Activated CD4-positive, alpha-beta memory T cell treated with anti-CD3 and anti-CD28 coated beads, Interleukin-2, amount 10 ng/mL, durations not matched to agents 7 days and 5 days (primary cell): ENCODE data around the gene SPATS2. TPM values are rescaled to one million over a fixed set of nuclear protein-coding genes. Genes with fewer than 3 reads are reported as not detected.

Experiments used
- CTCF ChIA-PET: fragments of 350-600 bp; sonication (Branson Sonifier 250); formaldehyde crosslinking; loops from one replicate; lab custom pipeline; 2021; ENCODE audit warnings: antibody characterized with exemption, inconsistent platforms; lab: Charles Lee
- POLR2A ChIA-PET: fragments of 350-600 bp; sonication (Branson Sonifier 250); formaldehyde crosslinking; loops from one replicate; lab custom pipeline; 2021; ENCODE audit warnings: antibody characterized with exemption; lab: Charles Lee
- DNase-seq: peaks from one replicate; pipeline ENCODE4 v3.0.0-alpha.2; 2020
- H3K27ac Mint-ChIP-seq: one replicate; pipeline ENCODE4 v1.8.0; 2021; ENCODE audit warnings: mild to moderate bottlenecking, mixed read lengths
- H3K27me3 Mint-ChIP-seq: one replicate; pipeline ENCODE4 v1.8.0; 2021; ENCODE audit warnings: mixed read lengths
- H3K36me3 Mint-ChIP-seq: one replicate; pipeline ENCODE4 v1.8.0; 2021; ENCODE audit warnings: low read depth, mixed read lengths
- H3K4me1 Mint-ChIP-seq: one replicate; pipeline ENCODE4 v1.8.0; 2021; ENCODE audit warnings: mixed read lengths
- H3K4me3 Mint-ChIP-seq: one replicate; pipeline ENCODE4 v1.8.0; 2021; ENCODE audit warnings: mild to moderate bottlenecking, mixed read lengths
- H3K9me3 Mint-ChIP-seq: one replicate; pipeline ENCODE4 v1.8.0; 2021; ENCODE audit warnings: mixed read lengths
- total RNA-seq, 2 experiments: library from RNA; stranded (reverse); gene quantifications; one replicate each; pipeline ENCODE4 v1.2.3, GENCODE V29; 2021

SPATS2 gene
- total RNA-seq, 2 experiments from 2014 or later, result 12.3 to 15.6 TPM

GRCh38 chr12:49552014-49552413, 184.8 kb downstream of the SPATS2 start:
- no peak for DNase-seq
- ChIA-PET POLR2A (interaction anchor here (0.9 to 9.5 kb wide), 2 partner anchors 13 to 29 kb away, joined by 3 to 76 read pairs; partner anchors contain the start of gene MCRS1), CTCF (interaction anchor here (0.6 to 3.6 kb wide), 5 partner anchors 12 to 194 kb away, joined by 3 to 23 read pairs (median 4); partner anchors contain the start of gene MCRS1)
- Mint-ChIP-seq H3K9me3 (no peaks in the 10 kb centered on the region), H3K27me3 (peaks cover 43% of the 10 kb centered on the region), H3K36me3 (no peaks in the 10 kb centered on the region), H3K4me1 (peaks cover 8% of the 10 kb centered on the region), H3K4me3 (no peak overlapping the region), H3K27ac (no peak overlapping the region)

DNA sequence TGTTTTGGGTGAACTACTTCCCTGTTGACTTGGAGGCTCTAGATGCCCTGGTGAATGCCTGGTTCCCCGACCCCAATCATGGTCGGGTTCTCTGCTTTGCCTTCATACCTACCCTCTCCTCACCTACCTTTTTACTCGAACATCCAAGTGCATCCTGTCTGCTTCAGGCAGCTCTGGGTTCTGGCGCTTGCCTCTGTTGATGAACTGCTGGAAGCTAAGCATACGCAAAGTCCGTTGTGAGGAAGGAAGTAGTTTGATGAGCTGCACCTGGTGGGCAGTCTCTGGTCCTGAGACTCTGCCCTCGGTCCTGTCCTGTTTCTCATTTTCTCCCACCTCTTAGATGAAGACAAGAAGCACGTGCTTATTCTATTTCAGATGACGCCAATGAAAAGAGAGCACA, 185.2 kb downstream of the SPATS2 start:
- no peak for DNase-seq
- Mint-ChIP-seq H3K36me3 (no peaks in the 10 kb centered on the region), H3K4me1 (peaks cover 8% of the 10 kb centered on the region), H3K9me3 (no peaks in the 10 kb centered on the region), H3K4me3 (no peak overlapping the region), H3K27me3 (peaks cover 39% of the 10 kb centered on the region), H3K27ac (no peak overlapping the region)
- ChIA-PET POLR2A (interaction anchor here (0.7 to 9.5 kb wide), 4 partner anchors 13 to 282 kb away, joined by 3 to 76 read pairs (median 4); partner anchors contain the start of gene MCRS1), CTCF (interaction anchor here (0.8 to 3.6 kb wide), 8 partner anchors 9 to 195 kb away, joined by 3 to 45 read pairs (median 5); partner anchors contain the start of gene MCRS1)

DNA sequence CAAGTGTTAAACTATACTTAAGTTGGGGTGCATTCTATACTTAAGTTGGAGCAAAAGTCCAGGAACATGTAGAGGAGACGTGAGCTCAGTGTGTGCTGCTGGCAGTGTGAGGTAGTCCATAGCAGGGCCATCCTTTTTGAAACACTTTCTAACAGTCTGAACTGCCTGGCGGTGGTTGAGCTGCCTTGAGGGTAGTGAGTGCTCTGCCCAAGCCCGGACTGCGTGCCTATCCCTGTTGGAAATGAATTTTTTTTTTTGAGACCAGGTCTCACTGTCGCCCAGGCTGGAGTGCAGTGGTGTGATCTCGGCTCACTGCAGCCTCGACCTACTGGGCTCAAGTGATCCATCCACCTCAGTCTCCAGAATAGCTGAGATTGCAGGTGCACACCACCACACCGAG, 185.6 kb downstream of the SPATS2 start:
- H3K27me3 Mint-ChIP-seq, result peaks cover 35% of the 10 kb centered on the region
- ChIA-PET CTCF (interaction anchor here (0.6 to 3.6 kb wide), 9 partner anchors 8 to 294 kb away, joined by 3 to 45 read pairs (median 5); partner anchors contain the start of gene MCRS1), POLR2A (interaction anchor here (0.7 to 9.5 kb wide), 5 partner anchors 12 to 283 kb away, joined by 3 to 76 read pairs (median 5); partner anchors contain the start of genes KCNH3 and MCRS1)
- H3K4me1 Mint-ChIP-seq, result peaks cover 8% of the 10 kb centered on the region
- no peaks in the 10 kb centered on the region for H3K36me3 Mint-ChIP-seq
- H3K27ac Mint-ChIP-seq, result no peak overlapping the region
- H3K9me3 Mint-ChIP-seq, result no peaks in the 10 kb centered on the region
- no peak overlapping the region for H3K4me3 Mint-ChIP-seq
- no peak for DNase-seq

GRCh38 chr12:49553512-49554088, 186.3 kb downstream of the SPATS2 start:
- ChIA-PET CTCF (interaction anchor here (0.6 to 3.6 kb wide), 14 partner anchors 8 to 293 kb away, joined by 3 to 45 read pairs (median 4); partner anchors contain the start of genes KCNH3 and MCRS1), POLR2A (interaction anchor here (1.1 to 9.5 kb wide), 4 partner anchors 11 to 17 kb away, joined by 3 to 76 read pairs (median 8); partner anchors contain the start of genes KCNH3 and MCRS1)
- no peak for DNase-seq
- H3K27ac Mint-ChIP-seq, result no peak overlapping the region
- peaks cover 30% of the 10 kb centered on the region for H3K27me3 Mint-ChIP-seq
- peaks cover 8% of the 10 kb centered on the region for H3K4me1 Mint-ChIP-seq
- no peaks in the 10 kb centered on the region for H3K9me3 Mint-ChIP-seq
- H3K4me3 Mint-ChIP-seq, result no peak overlapping the region
- peaks cover 2% of the 10 kb centered on the region for H3K36me3 Mint-ChIP-seq

DNA sequence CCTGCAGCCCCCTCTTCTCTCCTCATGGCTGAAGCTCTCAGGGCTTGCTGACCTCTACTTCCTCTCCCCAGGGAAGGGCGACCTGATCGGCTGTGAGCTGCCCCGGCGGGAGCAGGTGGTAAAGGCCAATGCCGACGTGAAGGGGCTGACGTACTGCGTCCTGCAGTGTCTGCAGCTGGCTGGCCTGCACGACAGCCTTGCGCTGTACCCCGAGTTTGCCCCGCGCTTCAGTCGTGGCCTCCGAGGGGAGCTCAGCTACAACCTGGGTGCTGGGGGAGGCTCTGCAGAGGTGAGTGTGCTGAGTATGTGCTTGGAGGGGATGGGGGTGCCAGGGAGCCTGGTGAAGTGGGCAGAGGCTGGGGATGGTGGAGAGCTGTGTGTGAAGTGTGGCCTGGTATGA, 187.0 kb downstream of the SPATS2 start:
- Mint-ChIP-seq H3K36me3 (peaks cover 9% of the 10 kb centered on the region), H3K4me1 (peaks cover 5% of the 10 kb centered on the region), H3K4me3 (no peak overlapping the region), H3K27me3 (peaks cover 26% of the 10 kb centered on the region), H3K27ac (no peak overlapping the region), H3K9me3 (no peaks in the 10 kb centered on the region)
- DNase-seq, result no peak
- ChIA-PET CTCF (interaction anchor here (0.6 to 3.6 kb wide), 11 partner anchors 9 to 291 kb away, joined by 3 to 45 read pairs (median 4); partner anchors contain the start of genes KCNH3 and MCRS1), POLR2A (interaction anchor here (1.1 to 9.5 kb wide), 5 partner anchors 11 to 26 kb away, joined by 3 to 76 read pairs (median 5); partner anchors contain the start of genes KCNH3 and MCRS1)

GRCh38 chr12:49555631-49556390, 188.5 kb downstream of the SPATS2 start:
- Mint-ChIP-seq H3K27ac (no peak overlapping the region), H3K36me3 (peaks cover 23% of the 10 kb centered on the region), H3K27me3 (peaks cover 16% of the 10 kb centered on the region), H3K4me3 (no peak overlapping the region), H3K9me3 (no peaks in the 10 kb centered on the region), H3K4me1 (peaks cover 12% of the 10 kb centered on the region)
- DNase-seq, result no peak
- ChIA-PET POLR2A (interaction anchor here (0.6 to 9.5 kb wide), 3 partner anchors 9 to 19 kb away, joined by 3 to 76 read pairs (median 5); partner anchors contain the start of gene MCRS1), CTCF (interaction anchor here (1.0 to 3.6 kb wide), 3 partner anchors 17 to 198 kb away, joined by 3 to 23 read pairs (median 4); partner anchors contain the start of gene KCNH3)

DNA sequence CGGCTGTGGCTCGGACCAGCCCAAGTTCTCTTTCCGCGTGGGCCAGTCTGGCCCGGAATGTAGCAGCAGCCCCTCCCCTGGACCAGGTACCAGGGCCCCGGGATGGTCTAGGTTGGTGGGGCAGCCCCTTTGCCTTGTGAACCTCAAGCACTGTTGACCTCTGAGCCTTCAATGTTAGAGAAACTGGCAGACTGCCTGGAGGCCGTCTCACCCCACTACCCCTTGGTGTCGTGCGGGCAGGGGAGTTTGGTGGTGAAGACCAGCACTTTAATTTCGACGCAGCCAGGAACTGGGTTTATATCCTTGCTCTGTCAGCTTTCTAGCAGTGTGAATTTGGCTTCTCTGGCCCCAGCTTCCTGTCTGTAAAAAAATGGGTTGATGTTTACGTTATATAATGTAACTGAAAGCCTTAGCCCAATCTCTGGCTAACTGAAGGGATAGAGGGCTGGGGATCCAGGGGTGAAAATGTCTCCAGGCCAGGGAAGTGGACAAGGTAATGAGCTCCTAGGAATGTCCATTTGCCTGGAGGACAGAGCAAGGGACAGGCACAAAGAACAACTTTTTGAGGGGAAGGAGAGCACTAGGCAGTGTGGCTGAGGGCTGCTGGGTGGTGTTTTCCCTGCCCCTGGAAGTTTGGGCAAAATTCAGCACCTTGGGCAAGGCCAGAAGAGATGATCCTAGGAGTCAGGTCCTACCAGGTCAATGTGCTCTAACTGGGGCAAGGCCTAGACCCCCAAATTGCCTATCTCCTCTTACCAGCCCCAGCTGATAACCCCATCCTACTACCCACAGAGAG, 189.3 kb downstream of the SPATS2 start:
- Mint-ChIP-seq H3K4me3 (no peak overlapping the region), H3K27ac (peak overlapping the region; percentile 63), H3K36me3 (peaks cover 30% of the 10 kb centered on the region), H3K27me3 (peaks cover 11% of the 10 kb centered on the region), H3K9me3 (no peaks in the 10 kb centered on the region), H3K4me1 (peaks cover 20% of the 10 kb centered on the region)
- ChIA-PET CTCF (interaction anchor here (1.0 to 1.8 kb wide), 3 partner anchors 18 to 198 kb away, joined by 3 to 7 read pairs (median 4); partner anchors contain the start of gene KCNH3), POLR2A (interaction anchor here (0.6 to 9.5 kb wide), 3 partner anchors 9 to 20 kb away, joined by 3 to 76 read pairs (median 5); partner anchors contain the start of gene MCRS1)
- DNase-seq, result no peak

- Mint-ChIP-seq H3K4me1 (peaks cover 23% of the 10 kb centered on the region), H3K9me3 (no peaks in the 10 kb centered on the region), H3K27me3 (peaks cover 6% of the 10 kb centered on the region), H3K36me3 (peaks cover 38% of the 10 kb centered on the region), H3K27ac (no peak overlapping the region), H3K4me3 (no peak overlapping the region)
- ChIA-PET POLR2A (interaction anchor here (1.1 to 9.5 kb wide), 2 partner anchors 8 to 11 kb away, joined by 3 to 76 read pairs; partner anchors contain the start of gene MCRS1), CTCF (interaction anchor here (1.0 to 1.8 kb wide), 3 partner anchors 19 to 199 kb away, joined by 3 to 7 read pairs (median 4); partner anchors contain the start of gene KCNH3)
- DNase-seq, result no peak
Observed at GRCh38 chr12:49557187-49557916, 190.1 kb downstream of the SPATS2 start.

DNA sequence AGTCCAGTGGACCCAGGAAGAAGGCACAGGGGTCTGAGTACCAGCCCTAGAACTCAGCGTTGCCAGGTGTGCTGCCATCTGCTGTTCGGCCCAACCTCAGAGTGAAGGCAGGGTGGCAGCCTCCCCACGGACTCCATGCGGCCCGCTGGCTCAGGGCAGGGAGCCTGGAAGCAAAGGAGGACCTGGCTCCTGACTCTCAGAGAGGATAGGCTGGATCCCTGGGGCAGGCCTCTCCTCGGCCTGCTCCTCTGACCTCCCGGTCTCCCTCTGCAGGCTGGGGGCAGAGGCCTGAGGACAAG, 190.6 kb downstream of the SPATS2 start:
- DNase-seq, result no peak
- CTCF ChIA-PET, result interaction anchor here (1.8 kb wide), 1 partner anchor 199 kb away, joined by 7 read pairs; no protein-coding TSS in a partner anchor
- peaks cover 43% of the 10 kb centered on the region for H3K36me3 Mint-ChIP-seq
- H3K4me3 Mint-ChIP-seq, result no peak overlapping the region
- POLR2A ChIA-PET, result interaction anchor here (9.5 kb wide), 1 partner anchor 7 kb away, joined by 76 read pairs; the partner anchor contains the start of gene MCRS1
- H3K27ac Mint-ChIP-seq, result no peak overlapping the region
- no peaks in the 10 kb centered on the region for H3K9me3 Mint-ChIP-seq
- peaks cover 28% of the 10 kb centered on the region for H3K4me1 Mint-ChIP-seq
- H3K27me3 Mint-ChIP-seq, result peaks cover 2% of the 10 kb centered on the region

GRCh38 chr12:49558526-49558925, 191.3 kb downstream of the SPATS2 start:
- Mint-ChIP-seq H3K9me3 (no peaks in the 10 kb centered on the region), H3K4me1 (peaks cover 35% of the 10 kb centered on the region), H3K27ac (no peak overlapping the region), H3K4me3 (no peak overlapping the region), H3K27me3 (no peaks in the 10 kb centered on the region), H3K36me3 (peaks cover 50% of the 10 kb centered on the region)
- ChIA-PET POLR2A (interaction anchor here (1.7 kb wide), 1 partner anchor 9 kb away, joined by 4 read pairs; no protein-coding TSS in a partner anchor), CTCF (no interaction called here)
- no peak for DNase-seq

DNA sequence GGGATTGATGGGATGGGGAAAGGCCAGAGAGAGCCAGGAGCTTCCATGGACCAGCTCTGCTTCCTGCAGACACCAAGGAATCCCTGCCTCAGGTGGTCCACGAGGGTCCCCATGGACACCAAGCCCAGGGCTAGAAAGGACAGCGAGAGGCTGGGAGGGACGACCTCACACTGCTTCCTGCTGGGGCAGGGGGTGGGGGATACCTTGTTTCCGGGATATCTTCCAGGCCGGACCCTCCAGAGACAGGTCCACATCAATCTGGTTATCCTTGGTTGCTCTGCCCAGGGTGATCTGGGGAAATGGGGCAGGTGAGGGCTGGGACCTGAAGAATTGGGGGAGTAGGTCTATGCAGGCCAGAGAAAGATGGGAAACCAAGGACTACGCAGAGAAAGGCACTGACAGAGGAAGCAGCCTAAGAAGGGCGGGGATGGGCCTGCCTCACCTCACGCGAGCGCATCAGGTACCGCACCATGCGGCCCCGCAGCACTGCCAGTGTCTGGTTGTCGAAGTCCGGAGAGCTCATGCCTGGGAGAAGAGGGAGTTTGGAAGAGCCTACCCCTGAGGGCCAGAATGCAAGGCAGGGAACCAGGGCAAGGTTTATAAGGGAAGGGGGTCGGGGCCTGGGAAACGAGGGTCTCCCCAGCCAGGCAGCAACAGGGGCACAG, 191.9 kb downstream of the SPATS2 start:
- no peak overlapping the region for H3K27ac Mint-ChIP-seq
- no peak for DNase-seq

More for the DNA sequence above, 191.9 kb downstream of the SPATS2 start:
- Mint-ChIP-seq H3K36me3 (peaks cover 54% of the 10 kb centered on the region), H3K27me3 (no peaks in the 10 kb centered on the region), H3K4me1 (peaks cover 41% of the 10 kb centered on the region), H3K4me3 (no peak overlapping the region), H3K9me3 (no peaks in the 10 kb centered on the region)
- ChIA-PET POLR2A (interaction anchor here (1.7 kb wide), 1 partner anchor 8 kb away, joined by 4 read pairs; no protein-coding TSS in a partner anchor), CTCF (interaction anchor here (0.9 to 6.6 kb wide), 3 partner anchors 20 to 201 kb away, joined by 4 to 41 read pairs (median 32); partner anchors contain the start of gene TMBIM6)
